AG10803 (cell line): ENCODE results near the gene EFCAB12.
A peak's percentile ranks its signal among the peaks of the same experiment; 100 is the strongest.
"Not testable (repeated sequence)": the region's sequence is repeated elsewhere in the genome, so short reads cannot be mapped to it uniquely, and the experiment has no call there.

Source experiments
- DNase-seq: peaks from one replicate; pipeline ENCODE4 v3.0.0; 2010; ENCODE audit warnings: low read depth
- H3K4me3 ChIP-seq: 2 replicates; pipeline ENCODE4 v1.5.1; 2011; ENCODE audit warnings: mild to moderate bottlenecking, low read length, control low read depth
- TF ChIP-seq, protein P1 (sequence below): conservative IDR thresholded peaks from 2 replicates; pipeline ENCODE4 v1.5.1; 2011; ENCODE audit warnings: mild to moderate bottlenecking, low read length, control low read depth, inconsistent platforms

EFCAB12 gene

DNA sequence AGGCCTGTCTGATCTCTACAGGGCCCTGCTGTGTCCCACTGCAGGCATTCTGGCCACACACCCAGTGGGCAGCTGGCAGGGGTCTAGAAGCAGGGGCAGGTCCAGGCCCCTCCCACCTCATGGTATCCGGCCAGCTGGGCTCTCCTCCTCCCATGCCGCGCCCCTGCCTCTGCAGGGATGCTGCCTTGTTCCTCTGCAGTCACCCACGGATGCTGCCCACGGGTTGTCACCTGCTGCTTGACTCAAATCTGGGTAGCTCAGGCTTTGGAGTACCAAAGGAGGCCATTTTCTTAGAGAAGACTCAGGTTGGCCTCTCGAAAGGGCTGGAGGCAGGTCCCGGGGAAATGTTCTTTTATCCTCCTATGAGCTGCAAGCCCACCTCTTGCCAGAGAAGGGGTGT, 25.0 kb downstream of the EFCAB12 start:
- no peak for DNase-seq
- no peak overlapping the region for H3K4me3 ChIP-seq
- TF ChIP-seq, protein P1, sequence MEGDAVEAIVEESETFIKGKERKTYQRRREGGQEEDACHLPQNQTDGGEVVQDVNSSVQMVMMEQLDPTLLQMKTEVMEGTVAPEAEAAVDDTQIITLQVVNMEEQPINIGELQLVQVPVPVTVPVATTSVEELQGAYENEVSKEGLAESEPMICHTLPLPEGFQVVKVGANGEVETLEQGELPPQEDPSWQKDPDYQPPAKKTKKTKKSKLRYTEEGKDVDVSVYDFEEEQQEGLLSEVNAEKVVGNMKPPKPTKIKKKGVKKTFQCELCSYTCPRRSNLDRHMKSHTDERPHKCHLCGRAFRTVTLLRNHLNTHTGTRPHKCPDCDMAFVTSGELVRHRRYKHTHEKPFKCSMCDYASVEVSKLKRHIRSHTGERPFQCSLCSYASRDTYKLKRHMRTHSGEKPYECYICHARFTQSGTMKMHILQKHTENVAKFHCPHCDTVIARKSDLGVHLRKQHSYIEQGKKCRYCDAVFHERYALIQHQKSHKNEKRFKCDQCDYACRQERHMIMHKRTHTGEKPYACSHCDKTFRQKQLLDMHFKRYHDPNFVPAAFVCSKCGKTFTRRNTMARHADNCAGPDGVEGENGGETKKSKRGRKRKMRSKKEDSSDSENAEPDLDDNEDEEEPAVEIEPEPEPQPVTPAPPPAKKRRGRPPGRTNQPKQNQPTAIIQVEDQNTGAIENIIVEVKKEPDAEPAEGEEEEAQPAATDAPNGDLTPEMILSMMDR, result no peak

DNA sequence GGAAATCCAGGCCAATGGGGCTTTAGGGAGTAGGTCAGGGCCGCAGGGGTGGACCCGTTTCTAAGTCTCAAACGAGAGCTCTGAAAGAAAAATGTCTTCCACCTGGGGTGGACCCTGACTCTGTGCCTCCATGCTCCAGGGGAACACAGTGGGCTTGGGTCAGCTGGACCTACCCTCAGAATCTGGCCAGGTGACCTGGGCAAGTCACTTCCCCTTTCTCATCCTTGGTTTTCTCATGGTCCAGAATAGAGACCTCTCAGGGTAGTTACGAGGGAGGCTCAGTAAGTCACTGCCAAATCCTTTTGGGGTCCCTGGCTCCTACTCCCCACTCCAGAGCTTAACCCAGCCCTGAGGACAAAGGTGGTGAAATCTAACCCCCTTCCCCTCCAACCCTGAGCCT, 25.8 kb downstream of the EFCAB12 start:
- TF ChIP-seq, protein P1, result no peak
- H3K4me3 ChIP-seq, result no peak overlapping the region
- DNase-seq, result no peak

DNA sequence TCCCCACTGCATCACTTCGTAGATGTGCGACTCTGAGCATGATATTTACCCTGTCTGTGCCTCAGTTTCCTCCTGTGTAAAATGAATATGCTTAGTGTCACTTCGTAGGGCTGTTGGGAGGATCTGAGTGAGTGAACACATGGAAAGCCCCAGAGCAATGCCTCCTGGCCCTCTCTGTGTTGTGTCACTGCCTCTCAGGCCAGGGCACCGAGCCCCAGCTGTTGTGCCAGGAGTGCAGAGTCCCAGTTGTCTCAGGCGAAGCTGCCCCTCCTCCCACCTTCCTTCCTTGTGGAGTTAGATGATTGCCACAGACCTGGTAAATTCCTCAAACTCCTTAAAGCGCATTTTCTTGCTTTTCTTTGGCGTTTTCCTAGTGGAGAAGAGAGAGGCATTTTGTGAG, 26.2 kb downstream of the EFCAB12 start:
- TF ChIP-seq, protein P1, result no peak
- no peak overlapping the region for H3K4me3 ChIP-seq
- DNase-seq, result no peak

DNA sequence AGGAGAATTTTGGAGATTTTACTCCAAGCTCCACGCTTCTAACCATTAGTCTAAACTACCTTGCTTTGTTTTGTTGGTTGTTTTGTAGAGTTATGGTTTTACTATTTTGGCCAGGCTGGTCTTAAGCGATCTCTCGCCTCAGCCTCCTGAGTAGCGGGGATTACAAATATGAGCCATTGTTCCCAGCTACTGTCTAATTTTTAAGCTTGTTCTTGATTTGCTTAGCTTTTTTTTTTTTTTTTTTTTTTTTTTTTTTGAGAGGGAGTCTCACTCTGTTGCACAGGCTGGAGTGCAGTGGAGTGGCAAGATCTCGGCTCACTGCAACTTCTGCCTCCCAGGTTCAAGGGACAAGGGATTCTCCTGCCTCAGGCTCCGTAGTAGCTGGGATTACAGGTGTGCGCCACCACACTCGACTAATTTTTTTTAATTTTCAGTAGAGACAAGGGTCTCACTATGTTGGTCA, 28.5 kb downstream of the EFCAB12 start:
- no peak for DNase-seq
- no peak overlapping the region for H3K4me3 ChIP-seq
- TF ChIP-seq, protein P1, result no peak

DNA sequence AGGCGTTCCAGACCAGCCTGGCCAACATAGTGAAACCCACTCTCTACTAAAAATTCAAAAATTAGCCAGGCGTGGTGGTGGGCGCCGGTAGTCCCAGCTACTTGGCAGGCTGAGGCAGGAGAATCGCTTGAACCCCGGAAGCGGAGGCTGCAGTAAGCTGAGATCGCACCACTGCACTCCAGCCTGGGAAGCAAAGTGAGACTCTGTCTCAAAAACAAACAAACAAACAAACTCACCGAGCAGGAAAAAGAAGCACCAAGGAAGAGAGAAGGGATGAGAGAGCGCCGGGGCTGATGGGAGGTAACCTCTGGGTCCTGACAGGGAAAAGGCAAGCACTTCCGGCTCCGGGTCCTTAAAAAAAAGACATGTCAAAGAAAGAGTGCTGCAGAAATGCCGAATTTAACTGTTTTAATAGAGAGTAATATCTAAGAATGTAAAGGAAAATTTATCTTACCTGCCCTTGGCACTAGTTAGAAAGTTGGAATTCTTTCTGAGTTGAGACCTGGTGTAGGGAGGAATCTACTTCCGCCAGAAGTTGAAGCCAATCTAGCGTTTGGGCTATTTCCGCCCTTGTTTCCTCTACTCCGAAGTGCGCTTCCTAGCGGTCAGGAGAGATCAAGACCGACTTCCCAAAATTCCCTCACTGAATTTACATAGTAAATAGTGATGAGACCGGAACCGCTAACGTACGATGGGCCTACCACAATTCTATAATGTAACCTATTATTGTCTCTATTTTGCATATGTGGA, 29.1 kb downstream of the EFCAB12 start:
- TF ChIP-seq, protein P1, result peak; percentile 84
- peak overlapping the region; percentile 88 for H3K4me3 ChIP-seq
- DNase-seq, result peak; percentile 97

DNA sequence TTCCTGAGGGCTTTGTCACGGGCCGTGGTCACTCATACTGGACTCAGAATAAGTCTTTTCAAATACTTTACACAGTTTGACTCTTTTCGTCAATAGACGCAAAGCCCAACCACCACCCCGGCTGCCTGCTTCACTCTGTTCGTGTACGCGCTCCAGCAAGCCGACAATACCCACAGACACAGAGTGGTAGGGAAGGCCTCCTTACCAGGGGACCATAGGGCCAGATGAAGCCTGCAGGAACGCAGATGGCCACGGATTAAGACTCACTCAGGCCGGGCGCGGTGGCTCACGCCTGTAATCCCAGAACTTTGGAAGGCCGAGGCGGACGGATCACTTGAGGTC, 29.7 kb downstream of the EFCAB12 start:
- peak overlapping the region; percentile 88 for H3K4me3 ChIP-seq
- DNase-seq, result peak; percentile 31
- TF ChIP-seq, protein P1, result no peak

DNA sequence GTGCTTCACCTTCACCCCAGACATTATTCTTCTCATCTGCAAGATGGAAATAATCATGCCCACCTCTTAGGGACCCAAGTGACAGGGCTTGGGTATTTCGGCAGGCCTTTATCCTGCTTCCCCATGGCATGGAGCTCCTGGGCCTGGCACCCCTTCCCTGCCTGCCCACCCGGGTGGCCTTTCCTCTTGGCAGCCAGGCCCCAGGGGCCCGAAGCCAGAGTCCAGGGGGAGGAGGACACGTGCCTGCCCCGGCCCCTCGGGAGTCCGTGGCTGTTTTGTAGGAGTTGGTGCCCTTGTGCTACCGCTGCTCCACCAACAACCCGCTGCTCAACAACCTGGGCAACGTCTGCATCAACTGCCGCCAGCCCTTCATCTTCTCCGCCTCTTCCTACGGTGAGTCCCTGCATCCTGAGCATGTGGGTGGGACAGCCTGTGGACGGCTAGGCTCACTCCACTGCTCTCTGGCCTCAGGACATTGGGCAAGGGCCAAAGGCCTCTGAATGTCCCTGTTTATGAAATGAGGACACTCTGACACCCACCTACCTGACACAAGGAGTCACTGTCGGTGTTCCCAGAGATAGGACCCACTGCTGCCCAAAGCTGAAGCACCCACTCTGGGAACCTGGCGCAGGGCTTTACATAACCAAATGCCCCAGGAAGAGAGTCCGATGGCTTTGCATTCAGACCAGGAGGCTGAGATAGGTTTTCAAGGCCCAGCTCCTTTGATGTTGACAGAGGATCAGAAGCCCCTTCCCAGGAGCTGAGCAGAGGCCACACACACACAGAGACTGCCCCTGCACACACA, 34.5 kb downstream of the EFCAB12 start:
- not testable (repeated sequence) for H3K4me3 ChIP-seq, DNase-seq
